ENCODE measurements around the gene RPL37. TPM values are rescaled to one million over a fixed set of nuclear protein-coding genes. Genes with fewer than 3 reads are reported as not detected.
A peak's percentile ranks its signal among the peaks of the same experiment; 100 is the strongest.

Gene RPL37
- total RNA-seq, 2 experiments from 2014 or later = 1,702 to 1,706 TPM

DNA sequence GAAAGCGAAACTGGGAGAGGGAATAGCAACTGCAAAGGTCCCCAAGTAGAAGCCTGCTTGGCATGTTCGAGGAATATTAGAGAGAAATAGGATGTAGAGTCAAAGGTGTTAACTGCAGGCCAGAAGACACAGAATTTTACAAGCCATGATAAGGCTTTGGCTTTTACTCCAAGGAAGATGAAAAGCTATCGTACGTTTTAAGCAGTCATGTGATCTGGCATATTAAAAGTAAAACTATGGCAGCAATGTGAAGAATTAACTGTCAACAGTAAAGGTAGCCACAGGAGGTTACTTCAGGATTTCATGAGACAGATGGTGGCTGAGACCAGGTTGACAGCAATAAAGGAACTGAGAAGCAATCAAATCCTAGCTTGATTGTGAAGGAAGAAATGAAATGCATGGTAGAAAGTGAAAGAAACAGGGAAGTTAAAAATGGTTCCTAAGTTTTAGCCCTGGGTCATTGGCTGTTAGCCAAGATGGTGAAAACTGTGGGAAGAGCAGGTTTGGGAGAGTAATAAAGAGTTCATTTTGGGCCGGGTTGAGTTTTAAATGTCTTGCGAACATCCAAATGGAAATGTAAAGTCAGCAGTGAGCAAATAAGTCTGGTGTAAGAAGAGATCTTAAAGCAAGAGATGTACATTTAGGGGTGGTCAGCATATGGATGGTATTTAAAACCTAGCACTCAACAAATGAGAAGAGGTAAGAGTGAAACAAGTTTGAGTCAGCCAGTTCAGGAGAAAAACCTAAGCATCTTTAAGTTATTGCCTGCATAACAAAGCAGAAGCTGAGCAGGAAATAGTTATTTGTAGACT, 59.0 kb downstream of the RPL37 start:
- Mint-ChIP-seq H3K36me3 (peaks cover 11% of the 10 kb centered on the region), H3K4me1 (peaks cover 18% of the 10 kb centered on the region), H3K27me3 (no peaks in the 10 kb centered on the region), H3K9me3 (no peaks in the 10 kb centered on the region), H3K4me3 (no peak overlapping the region), H3K27ac (peak overlapping the region; percentile 5)
- DNase-seq = no peak

Other genes with a start within 250 kb of the RPL37 start
- 10 to 100 TPM; 64.5 to 65.2 TPM for gene PTGER4, start 155.3 kb downstream of the RPL37 start, total RNA-seq
- 10 to 100 TPM; 16.8 to 18.1 TPM for gene TTC33, start 79.3 kb downstream of the RPL37 start, total RNA-seq
- gene PRKAA1, start 36.8 kb downstream of the RPL37 start, total RNA-seq = 10 to 100 TPM; 55.6 to 59.3 TPM
- 1 to 10 TPM; 1.9 to 2.3 TPM for gene CARD6, start 6.1 kb upstream of the RPL37 start, total RNA-seq
- gene C7, start 74.3 kb upstream of the RPL37 start, total RNA-seq = not detected
- not detected for gene MROH2B, start 236.1 kb upstream of the RPL37 start, total RNA-seq